ENCODE results near the gene SLCO1C1. TPM values are rescaled to one million over a fixed set of nuclear protein-coding genes. Genes with fewer than 3 reads are reported as not detected.
"Not testable (repeated sequence)": the region's sequence is repeated elsewhere in the genome, so short reads cannot be mapped to it uniquely, and the experiment has no call there.

Gene SLCO1C1
- total RNA-seq: 12.0 TPM

- no peak for DNase-seq (ENCODE audit: low spot score)
- intact Hi-C loops (cut with DNase I): no loop called here
- ATAC-seq: peak; percentile 83
These were observed at the start of gene SLCO1C1 for GRCh38 chr12:20695232-20695631. Gene SLCO1C1, plus strand, starts transcription at chr12:20695332. Its CDS starts 4,245 bp downstream, at chr12:20699577.

- DNase-seq (ENCODE audit: low spot score): no peak
- peak; percentile 90 for ATAC-seq
- intact Hi-C loops (cut with DNase I): no loop called here
These were observed 48.8 kb upstream of the SLCO1C1 start for GRCh38 chr12:20646239-20646827.

GRCh38 chr12:20653871-20654270 is 41.3 kb upstream of the SLCO1C1 start:
- DNase-seq (ENCODE audit: low spot score): no peak
- intact Hi-C loops (cut with DNase I): no loop called here
- ATAC-seq: no peak

GRCh38 chr12:20656600-20656999 is 38.5 kb upstream of the SLCO1C1 start:
- intact Hi-C loops (cut with DNase I): no loop called here
- DNase-seq (ENCODE audit: low spot score) (peak; percentile 67), ATAC-seq (peak; percentile 91)

- intact Hi-C loops (cut with DNase I): no loop called here
- no peak for DNase-seq (ENCODE audit: low spot score)
- peak; percentile 95 for ATAC-seq
These were observed 37.6 kb upstream of the SLCO1C1 start for GRCh38 chr12:20657496-20657895.

GRCh38 chr12:20681334-20681733 is 13.8 kb upstream of the SLCO1C1 start:
- ATAC-seq (no peak), DNase-seq (ENCODE audit: low spot score) (no peak)
- intact Hi-C loops (cut with DNase I): no loop called here

- ATAC-seq (peak; percentile 94), DNase-seq (ENCODE audit: low spot score) (peak; percentile 76)
- intact Hi-C loops (cut with DNase I): no loop called here
These were observed 1.2 kb downstream of the SLCO1C1 start for GRCh38 chr12:20696181-20696905.

- intact Hi-C loops (cut with DNase I): no loop called here
These were observed 6.0 kb downstream of the SLCO1C1 start for GRCh38 chr12:20701106-20701505.

GRCh38 chr12:20704860-20705259 is 9.7 kb downstream of the SLCO1C1 start:
- DNase-seq (ENCODE audit: low spot score) (no peak), ATAC-seq (no peak)
- intact Hi-C loops (cut with DNase I): no loop called here

More at GRCh38 chr12:20701106-20701505, 6.0 kb downstream of the SLCO1C1 start:
- DNase-seq (ENCODE audit: low spot score) (no peak), ATAC-seq (no peak)

GRCh38 chr12:20711846-20712245 is 16.7 kb downstream of the SLCO1C1 start:
- intact Hi-C loops (cut with DNase I): no loop called here
- DNase-seq (ENCODE audit: low spot score) (no peak), ATAC-seq (no peak)

- DNase-seq (ENCODE audit: low spot score): no peak
- intact Hi-C loops (cut with DNase I): no loop called here
- no peak for ATAC-seq
These were observed 20.9 kb downstream of the SLCO1C1 start for GRCh38 chr12:20716037-20716436.

GRCh38 chr12:20716985-20717384 is 21.9 kb downstream of the SLCO1C1 start:
- DNase-seq (ENCODE audit: low spot score) (no peak), ATAC-seq (no peak)
- intact Hi-C loops (cut with DNase I): no loop called here

- intact Hi-C loops (cut with DNase I): no loop called here
- ATAC-seq (no peak), DNase-seq (ENCODE audit: low spot score) (no peak)
These were observed 23.2 kb downstream of the SLCO1C1 start for GRCh38 chr12:20718294-20718693.

GRCh38 chr12:20722142-20722541 is 27.0 kb downstream of the SLCO1C1 start:
- ATAC-seq: no peak
- intact Hi-C loops (cut with DNase I): no loop called here

GRCh38 chr12:20731274-20731673 is 36.1 kb downstream of the SLCO1C1 start:
- intact Hi-C loops (cut with DNase I): no loop called here
- no peak for DNase-seq (ENCODE audit: low spot score)
- ATAC-seq: no peak

More at GRCh38 chr12:20722142-20722541, 27.0 kb downstream of the SLCO1C1 start:
- no peak for DNase-seq (ENCODE audit: low spot score)

GRCh38 chr12:20740972-20741371 is 45.8 kb downstream of the SLCO1C1 start:
- no peak for DNase-seq (ENCODE audit: low spot score)
- ATAC-seq: no peak
- intact Hi-C loops (cut with DNase I): no loop called here

GRCh38 chr12:20748198-20748597 is 53.1 kb downstream of the SLCO1C1 start:
- no peak for DNase-seq (ENCODE audit: low spot score)
- intact Hi-C loops (cut with DNase I): no loop called here
- no peak for ATAC-seq

- DNase-seq (ENCODE audit: low spot score) (no peak), ATAC-seq (no peak)
- intact Hi-C loops (cut with DNase I): no loop called here
These were observed 55.9 kb downstream of the SLCO1C1 start for GRCh38 chr12:20751046-20751445.

- no peak for ATAC-seq
- intact Hi-C loops (cut with DNase I): no loop called here
- no peak for DNase-seq (ENCODE audit: low spot score)
These were observed 82.3 kb downstream of the SLCO1C1 start for GRCh38 chr12:20777420-20777819.

GRCh38 chr12:20778969-20779368 is 83.8 kb downstream of the SLCO1C1 start:
- ATAC-seq (no peak), DNase-seq (ENCODE audit: low spot score) (no peak)
- intact Hi-C loops (cut with DNase I): no loop called here

- DNase-seq (ENCODE audit: low spot score); ATAC-seq; intact Hi-C loops (cut with DNase I): not testable (repeated sequence)
These were observed 84.8 kb downstream of the SLCO1C1 start for GRCh38 chr12:20779971-20780370.

All from sciatic nerve (tissue), 2 donors.